H1 (cell line): ENCODE measurements around the gene TRIB2. TPM values are rescaled to one million over a fixed set of nuclear protein-coding genes. Genes with fewer than 3 reads are reported as not detected.

Source experiments
- microRNA-seq, 2 experiments: library from miRNA; unstranded; fragments of <30 nt; microRNA quantifications; one replicate each; pipeline versions ENCODE4 to v1.2.0, GENCODE V29; 2016 to 2020; ENCODE audit warnings: borderline microRNAs expressed in 2 of 2, borderline number of aligned reads in 2 of 2, borderline replicate concordance in 1 of 2
- polyA plus RNA-seq, 7 experiments: library from polyadenylated mRNA; depleted of rRNA in 3 of 7; stranded (reverse) in 5 of 7; unstranded in 2 of 7; fragments of >200 nt in 5 of 7; fragments of 200-250 nt in 2 of 7; gene quantifications; 1 replicate in 5 of 7; 2 replicates in 1 of 7; 4 replicates in 1 of 7; pipeline versions ENCODE4 v1.2.1 to v1.2.3, GENCODE V29; 2011 to 2013; ENCODE audit warnings: missing spikeins in 2 of 7, mixed read lengths in 2 of 7
- small RNA-seq: library from polyadenylated mRNA; stranded (forward); fragments of <200 nt; extraction: miRNeasy Mini kit (QIAGEN cat#:217004); gene quantifications from one replicate; pipeline ENCODE3, GENCODE V24; 2013; ENCODE audit not compliant: insufficient read depth
- total RNA-seq: library from RNA; stranded (reverse); fragmentation: NEBNext Ultra II Directional; extraction: Animal tissue kit (Norgen Biotek cat#: 25700); gene quantifications from 2 replicates; pipeline ENCODE4 v1.2.1, GENCODE V29; 2021

Gene TRIB2
- total and polyA plus RNA-seq, 2 of the 8 experiments (the other 6 are each of a cell fraction or from before 2014, with no cell fraction given): 40.8 to 57.0 TPM

Small RNAs within 50 kb of the gene (microRNA-seq; reads per million reads assigned to microRNA genes)
- gene MIR3125: 0.23 to 0.41 reads per million in 2 experiments

Small RNAs within 50 kb of the gene (small RNA-seq; reads per million reads assigned to genes)
- gene MIR3125: 4.8 reads per million, percentile 60 among the genes with 10 or more reads in this experiment
